HG02973 (cell line): ENCODE results near the gene FAM83C.

Experiments
- ATAC-seq: cut with Tn5 transposase; IDR thresholded peaks from one replicate; pipeline ENCODE4 v1.9.1; 2021; ENCODE audit warnings: moderate library complexity; ENCODE audit not compliant: unreplicated experiment

FAM83C gene

GRCh38 chr20:35284992-35285805 is 7.0 kb downstream of the FAM83C start:
- no peak for ATAC-seq

- peak; percentile 58 for ATAC-seq
Observed at GRCh38 chr20:35284267-35284991, 7.8 kb downstream of the FAM83C start, which contains the start of gene EIF6. EIF6 (minus strand) TSS chr20:35284772; CDS start chr20:35284487, 285 bp downstream.

GRCh38 chr20:35283441-35284266 is 8.6 kb downstream of the FAM83C start:
- ATAC-seq = no peak

GRCh38 chr20:35281506-35282101 is 10.6 kb downstream of the FAM83C start:
- no peak for ATAC-seq

- ATAC-seq = no peak
Observed at GRCh38 chr20:35280523-35280922, 11.7 kb downstream of the FAM83C start.

- no peak for ATAC-seq
Observed at GRCh38 chr20:35279533-35280174, 12.6 kb downstream of the FAM83C start.

GRCh38 chr20:35279040-35279439 is 13.2 kb downstream of the FAM83C start:
- no peak for ATAC-seq

GRCh38 chr20:35277531-35278395 is 14.5 kb downstream of the FAM83C start, which contains the start of gene MMP24OS:
MMP24OS (minus strand) TSS chr20:35278122; CDS start chr20:35277929, 193 bp downstream.
- peak; percentile 61 for ATAC-seq

GRCh38 chr20:35277127-35277526 is 15.1 kb downstream of the FAM83C start:
- peak; percentile 20 for ATAC-seq

GRCh38 chr20:35276408-35276807 is 15.8 kb downstream of the FAM83C start:
- ATAC-seq = no peak

GRCh38 chr20:35275741-35276251 is 16.4 kb downstream of the FAM83C start:
- no peak for ATAC-seq

GRCh38 chr20:35274172-35275092 is 17.8 kb downstream of the FAM83C start:
- no peak for ATAC-seq

GRCh38 chr20:35273449-35274171 is 18.6 kb downstream of the FAM83C start:
- ATAC-seq = no peak

- no peak for ATAC-seq
Observed at GRCh38 chr20:35271904-35272303, 20.3 kb downstream of the FAM83C start.

- no peak for ATAC-seq
Observed at GRCh38 chr20:35271073-35271882, 20.9 kb downstream of the FAM83C start.
